Erythroblast (primary cell): ENCODE data around the gene AQP9.
A peak's percentile ranks its signal among the peaks of the same experiment; 100 is the strongest.
"Not testable (repeated sequence)": the region's sequence is repeated elsewhere in the genome, so short reads cannot be mapped to it uniquely, and the experiment has no call there.

Source experiments
- DNase-seq, 2 experiments: peaks; one replicate each; lab custom pipeline; 2025; lab: John Stamatoyannopoulos, UW
- GATA1 ChIP-seq: IDR thresholded peaks from 2 replicates; pipeline ENCODE4 v1.6.1; 2011; ENCODE audit warnings: low read depth, mild to moderate bottlenecking, control low read depth, low read length, moderate library complexity
- POLR2A ChIP-seq: IDR thresholded peaks from 2 replicates; pipeline ENCODE4 v1.6.1; 2011; ENCODE audit warnings: mild to moderate bottlenecking, low read length

AQP9 gene

GRCh38 chr15:58179206-58179605, 41.0 kb downstream of the AQP9 start:
- TF ChIP-seq POLR2A (no peak), GATA1 (no peak)
- no peak for DNase-seq

DNA sequence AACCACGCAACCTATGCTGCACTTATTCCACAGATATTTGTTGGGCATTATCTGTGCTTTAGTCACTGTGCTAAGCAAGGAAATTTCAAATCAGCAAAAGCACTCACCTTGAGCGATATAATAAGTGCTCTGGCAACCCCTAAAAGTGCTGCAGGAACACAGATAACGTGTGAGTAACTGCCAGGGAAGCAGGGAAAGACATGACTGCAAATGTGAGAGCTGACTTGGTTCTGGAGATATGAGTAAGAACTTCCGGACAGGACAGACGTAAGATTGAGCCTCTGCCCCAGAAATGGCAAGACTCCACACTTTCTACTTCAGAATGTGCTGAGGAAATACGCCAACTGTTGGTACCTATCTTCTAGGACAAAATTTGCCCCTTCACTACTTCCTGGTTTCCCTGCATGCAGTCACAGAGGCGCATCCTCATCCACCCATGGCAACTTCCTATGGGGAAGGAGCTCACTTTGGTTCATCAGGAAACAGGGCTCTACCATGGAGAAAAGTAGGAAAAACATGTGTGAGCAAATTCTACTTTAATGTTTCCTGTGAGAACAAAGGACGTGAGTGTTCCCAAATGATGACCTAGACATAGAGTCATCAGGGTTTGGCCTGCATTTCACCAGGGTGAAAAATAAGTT, 41.7 kb downstream of the AQP9 start:
- DNase-seq, result no peak
- no peak for TF ChIP-seq GATA1
- TF ChIP-seq POLR2A, result no peak

DNA sequence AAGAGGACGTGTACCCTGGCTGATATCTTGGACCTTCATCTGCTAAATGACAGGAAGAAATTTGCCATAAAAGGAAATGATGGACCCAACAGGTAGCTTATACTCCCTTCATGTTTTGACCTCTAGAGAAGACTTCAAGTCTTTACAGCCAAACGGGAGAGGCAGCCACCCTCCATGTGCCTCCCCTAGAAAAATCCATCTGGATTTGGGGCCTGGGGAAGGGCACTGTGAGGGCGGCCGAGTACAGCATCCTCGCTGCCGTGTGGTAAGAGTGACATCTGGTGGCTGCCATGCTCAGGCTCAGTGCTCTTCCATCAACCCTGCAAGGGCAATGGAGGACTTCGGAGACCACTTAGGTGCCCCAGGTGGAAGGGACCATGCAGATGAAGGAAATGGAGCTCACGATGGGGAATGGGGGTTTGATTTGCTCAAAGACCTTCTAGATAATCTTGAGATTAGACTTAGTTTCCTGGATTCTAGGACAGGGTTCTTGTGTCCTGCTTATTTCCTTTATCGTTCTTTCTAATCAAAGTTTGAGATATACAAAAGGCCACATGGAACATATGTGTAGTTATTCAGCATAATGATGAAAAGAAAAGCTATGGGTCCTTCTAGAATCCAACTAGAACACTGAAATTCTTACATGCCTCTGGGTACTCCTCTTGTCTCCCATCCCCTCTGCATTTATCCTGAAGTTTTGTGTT, 44.4 kb downstream of the AQP9 start:
- TF ChIP-seq POLR2A, result no peak
- TF ChIP-seq GATA1, result no peak
- peak; percentile 29 to 54 for DNase-seq

DNA sequence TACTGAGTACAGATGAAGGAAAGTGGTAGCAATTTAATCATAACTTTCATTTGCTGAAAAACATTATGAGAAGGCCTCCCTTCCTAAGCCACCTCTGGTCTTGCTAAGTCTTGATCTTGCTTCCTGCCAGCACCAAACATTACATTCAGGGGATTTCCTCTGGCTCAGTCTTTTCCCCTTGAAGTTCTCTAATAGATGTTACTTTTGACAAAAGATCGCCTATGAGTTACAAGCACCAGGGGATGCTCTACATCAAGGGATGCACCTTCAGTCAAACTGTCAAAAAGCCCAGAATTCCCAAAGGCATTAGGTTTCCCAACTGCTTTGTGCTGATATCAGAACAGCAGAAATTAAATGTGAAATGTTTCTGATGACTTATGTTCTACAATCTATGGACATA, 47.3 kb downstream of the AQP9 start:
- no peak for TF ChIP-seq GATA1
- no peak for TF ChIP-seq POLR2A
- no peak for DNase-seq

- TF ChIP-seq POLR2A (no peak), GATA1 (no peak)
Observed at GRCh38 chr15:58189148-58189811, 51.1 kb downstream of the AQP9 start.

GRCh38 chr15:58190419-58190818, 52.2 kb downstream of the AQP9 start:
- no peak for DNase-seq
- TF ChIP-seq POLR2A, result no peak
- no peak for TF ChIP-seq GATA1

More at GRCh38 chr15:58189148-58189811, 51.1 kb downstream of the AQP9 start:
- peak in 1 of 2 experiments; percentile 36 for DNase-seq

DNA sequence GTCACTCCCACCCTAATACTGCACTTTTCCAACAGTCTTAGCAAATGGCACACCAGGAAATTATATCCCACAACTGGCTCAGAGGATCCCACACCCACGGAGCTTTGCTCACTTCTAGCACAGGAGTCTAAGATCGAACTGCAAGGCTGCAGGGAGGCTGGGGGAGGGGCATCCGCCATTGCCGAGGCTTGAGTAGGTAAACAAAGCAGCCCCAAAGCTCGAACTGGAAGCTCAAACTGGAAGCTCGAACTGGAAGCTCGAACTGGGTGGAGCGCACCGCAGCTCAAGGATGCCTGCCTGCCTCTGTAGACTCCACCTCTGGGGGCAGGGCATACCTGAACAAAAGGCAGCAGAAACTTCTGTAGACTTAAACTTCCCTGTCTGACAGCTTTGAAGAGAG, 55.5 kb downstream of the AQP9 start:
- DNase-seq, result not testable (repeated sequence)

GRCh38 chr15:58200739-58201138, 62.6 kb downstream of the AQP9 start:
- TF ChIP-seq POLR2A, result no peak
- no peak for TF ChIP-seq GATA1

DNA sequence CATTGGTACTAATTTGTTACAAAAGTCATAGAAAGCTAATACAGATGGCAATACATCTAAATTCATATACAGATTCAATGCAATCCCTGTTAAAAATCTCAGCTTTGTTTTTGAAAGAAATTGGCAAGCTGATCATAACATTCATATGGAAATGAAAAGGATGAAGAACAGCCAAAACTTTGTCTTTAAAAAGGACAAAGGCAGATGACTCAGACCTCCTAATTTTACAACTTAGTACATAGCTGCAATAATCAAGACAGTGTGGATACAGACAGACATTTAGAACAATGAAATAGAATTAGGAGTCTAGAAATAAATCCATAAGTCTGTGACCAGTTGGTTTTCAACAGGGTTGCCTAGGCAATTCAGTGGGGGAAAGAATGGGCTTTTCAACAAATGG, 63.3 kb downstream of the AQP9 start:
- no peak for TF ChIP-seq GATA1
- no peak for TF ChIP-seq POLR2A
- no peak for DNase-seq

More at GRCh38 chr15:58200739-58201138, 62.6 kb downstream of the AQP9 start:
- no peak for DNase-seq

DNA sequence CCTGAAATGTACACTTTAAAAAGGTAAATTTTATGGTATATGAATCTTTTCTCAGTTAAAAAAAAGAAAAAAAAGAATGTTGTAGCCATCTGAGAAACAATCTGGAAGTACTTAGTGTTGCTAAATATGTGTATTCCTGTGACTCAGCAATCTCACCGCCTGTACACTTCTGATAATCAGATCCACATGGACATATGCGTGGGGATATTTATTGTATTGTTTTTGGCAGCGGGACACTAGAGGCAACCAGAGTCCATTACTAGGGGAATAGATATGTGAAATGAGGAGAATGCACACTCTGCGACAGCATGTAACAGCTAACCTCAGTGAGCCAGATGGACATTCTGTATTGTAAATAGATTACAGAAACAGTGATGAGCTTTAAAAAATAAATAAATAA, 65.4 kb downstream of the AQP9 start:
- TF ChIP-seq GATA1 (no peak), POLR2A (no peak)
- peak; percentile 30 to 42 for DNase-seq

GRCh38 chr15:58206151-58206550, 68.0 kb downstream of the AQP9 start:
- TF ChIP-seq POLR2A (no peak), GATA1 (no peak)
- no peak for DNase-seq

- not testable (repeated sequence) for DNase-seq
Observed at GRCh38 chr15:58208217-58208616, 70.0 kb downstream of the AQP9 start.

DNA sequence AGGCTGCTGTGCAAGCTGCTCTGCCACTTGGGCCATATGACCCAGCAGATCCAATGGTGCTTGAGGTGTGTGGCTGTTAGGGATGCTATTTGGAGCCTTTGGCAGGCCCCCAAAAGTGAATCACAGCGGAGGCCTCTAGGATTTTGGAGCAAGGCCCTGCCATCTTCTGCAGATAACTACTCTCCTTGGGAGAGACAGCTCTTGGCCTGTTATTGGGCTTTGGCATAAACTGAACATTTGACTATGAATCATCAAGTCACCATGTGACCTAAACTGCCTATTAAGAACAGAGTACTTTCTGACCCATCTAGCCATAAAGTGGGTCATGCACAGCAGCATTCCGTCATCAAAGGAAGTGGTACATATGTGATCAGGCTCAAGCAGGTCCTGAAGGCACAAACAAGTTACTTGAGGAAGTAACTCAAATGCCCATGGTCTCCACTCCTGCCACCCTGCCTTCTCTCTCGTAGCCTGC, 70.9 kb downstream of the AQP9 start:
- DNase-seq, result not testable (repeated sequence)

DNA sequence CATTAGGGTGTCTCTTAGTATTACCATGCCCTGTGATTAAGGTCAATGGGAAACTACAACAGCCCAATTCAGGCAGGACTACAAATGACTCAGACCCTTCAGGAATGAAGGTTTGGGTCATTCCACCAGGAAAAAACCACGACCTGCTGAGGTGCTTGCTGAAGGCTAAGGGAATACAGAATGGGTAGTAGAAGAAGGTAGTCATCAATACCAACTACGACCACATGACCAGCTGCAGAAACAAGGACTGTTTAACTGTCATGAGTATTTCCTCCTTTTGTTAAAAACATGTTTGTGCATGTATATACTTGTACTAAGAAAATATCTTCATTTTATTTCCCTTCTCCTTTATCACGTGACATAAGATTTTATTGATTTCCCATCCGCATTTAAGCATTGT, 71.8 kb downstream of the AQP9 start:
- DNase-seq, result not testable (repeated sequence)

DNA sequence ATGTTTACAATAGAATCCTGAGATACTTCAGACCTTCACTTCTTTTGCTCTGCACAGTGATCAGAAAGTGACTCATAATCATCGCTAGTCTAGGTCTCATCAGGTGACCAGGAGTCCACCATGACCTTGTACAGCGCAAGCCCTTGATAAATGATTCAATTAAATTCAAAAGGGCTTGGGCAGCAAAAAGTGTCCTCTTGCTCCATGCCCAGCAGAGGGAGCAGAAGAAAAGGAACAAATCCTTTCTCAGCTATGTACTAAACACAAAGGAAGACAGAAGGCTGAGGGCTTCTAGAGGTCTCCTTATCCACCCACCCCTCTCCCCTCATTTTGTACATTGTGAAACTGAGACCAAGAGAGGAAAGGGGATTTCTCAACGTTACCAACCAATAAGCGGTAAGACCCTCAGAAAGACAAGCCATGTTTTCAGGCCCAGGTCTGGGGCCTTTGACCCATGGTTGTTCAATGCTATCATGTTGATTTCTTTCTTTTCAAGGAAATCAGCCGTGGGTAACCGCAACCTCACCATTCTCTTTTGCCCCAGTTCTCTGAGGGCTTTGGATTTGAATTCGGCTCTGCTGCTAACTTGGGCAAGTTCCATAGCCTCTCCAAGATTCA, 74.8 kb downstream of the AQP9 start:
- TF ChIP-seq POLR2A (no peak), GATA1 (no peak)
- DNase-seq, result peak; percentile 5 to 27
